CD4-positive, alpha-beta T cell treated with Interleukin-6 at 100 ng/mL for 8 hours (primary cell): ENCODE results near the gene DERA.

Experiments
- DNase-seq: peaks from one replicate; pipeline ENCODE4 v3.0.0-alpha.2; 2020; ENCODE audit warnings: mixed read lengths, low spot score

DERA gene

DNA sequence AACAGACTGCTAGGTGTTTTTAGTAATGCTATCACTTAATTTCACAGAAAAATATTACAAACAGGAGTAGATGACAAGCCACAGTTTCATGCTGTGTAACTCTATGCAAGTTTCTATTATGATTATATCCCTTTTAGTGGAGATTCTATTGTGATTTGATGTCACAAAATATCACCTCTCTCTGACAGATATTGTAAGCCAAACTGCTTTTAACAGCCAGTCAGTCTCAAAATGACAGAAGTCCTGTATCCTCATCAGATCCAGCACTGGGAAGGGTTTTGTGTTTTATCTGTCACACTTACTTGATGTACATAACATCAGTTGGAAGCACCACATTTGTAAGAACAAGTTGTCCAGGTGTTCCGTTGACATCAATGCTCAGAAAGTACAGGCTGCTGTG is 164.8 kb downstream of the DERA start:
- DNase-seq: no peak

DNA sequence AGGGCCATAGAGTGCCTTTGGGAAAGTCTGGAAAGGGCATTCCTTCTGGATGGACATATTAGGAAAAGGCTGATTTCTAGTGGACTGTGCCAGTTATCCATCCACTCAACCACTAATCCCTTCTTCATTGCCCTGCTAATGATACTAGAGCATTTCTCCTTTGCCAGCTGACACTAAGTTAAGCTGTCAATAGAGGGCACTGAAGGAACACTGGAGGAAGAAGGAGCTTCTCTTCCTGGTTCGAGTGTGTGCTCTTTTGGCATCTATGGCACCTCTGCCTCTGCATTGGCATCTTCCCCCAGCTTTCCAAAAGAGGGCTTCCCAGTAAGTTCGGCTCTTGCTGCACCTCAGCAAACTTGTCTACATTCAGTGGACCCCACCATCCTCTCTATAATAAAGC is 165.4 kb downstream of the DERA start:
- DNase-seq: no peak

DNA sequence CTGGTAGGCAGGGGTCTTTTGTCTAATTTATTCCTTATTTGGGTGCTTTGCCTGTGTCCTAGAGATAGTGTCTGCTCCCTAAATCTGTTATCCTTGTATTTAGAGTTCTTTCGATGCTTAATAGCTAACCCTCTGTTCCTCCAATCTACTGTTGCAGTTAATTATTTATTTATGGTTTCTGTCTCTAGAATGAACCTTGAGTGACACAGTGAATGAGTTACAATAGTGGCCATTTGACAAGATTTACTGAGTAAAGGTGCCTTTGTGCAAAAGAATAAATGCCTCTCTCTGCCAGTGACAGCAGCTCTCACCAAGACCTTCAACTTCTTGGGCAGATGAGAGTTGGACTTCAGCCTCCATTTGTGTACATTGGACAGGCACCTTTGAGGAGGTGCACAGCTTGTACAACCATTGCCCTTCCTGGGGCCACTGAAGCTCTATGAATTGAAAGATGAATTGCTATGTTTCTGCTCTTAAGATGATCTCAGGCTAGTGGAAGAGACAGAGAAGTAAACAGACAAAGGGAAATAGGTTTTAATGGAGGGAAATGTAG is 165.9 kb downstream of the DERA start:
- DNase-seq: no peak

DNA sequence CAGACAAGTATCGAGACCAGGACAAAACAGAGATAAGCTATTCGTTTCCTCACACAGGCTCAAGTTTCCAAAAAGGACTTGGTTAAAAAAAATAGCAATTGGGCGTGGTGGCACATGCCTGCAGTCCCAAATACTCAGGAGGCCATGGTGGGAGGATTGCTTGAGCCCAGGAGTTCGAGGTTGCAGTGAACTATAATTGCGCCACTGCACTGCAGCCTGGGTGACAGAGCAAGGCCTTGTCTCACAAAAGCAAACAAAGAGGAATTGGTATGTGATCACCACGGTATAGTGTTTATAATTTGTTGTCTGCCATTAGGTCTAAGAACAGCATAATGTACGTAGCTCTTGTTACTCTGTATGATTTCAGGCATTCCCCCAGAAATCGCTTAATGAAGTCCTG is 175.3 kb downstream of the DERA start:
- DNase-seq: no peak

DNA sequence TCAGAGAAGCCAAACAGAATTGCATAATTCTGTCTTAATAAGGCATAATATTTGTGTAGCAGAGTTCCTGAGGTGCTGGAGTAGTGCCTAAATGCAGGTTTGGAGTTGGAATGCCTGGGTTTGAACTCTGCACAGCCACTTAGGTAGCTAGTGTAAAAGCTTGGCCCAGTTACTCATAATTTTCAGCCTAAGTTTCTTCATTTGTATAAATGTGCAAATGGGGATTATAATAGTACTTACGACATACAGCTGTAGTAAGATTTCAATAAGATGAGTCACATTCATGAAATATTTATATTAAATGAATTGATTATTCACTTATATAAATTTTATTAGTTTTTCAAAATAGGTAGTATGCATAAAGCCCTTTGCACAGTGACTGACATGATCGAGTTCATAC is 175.8 kb downstream of the DERA start:
- DNase-seq: no peak
